Suprapubic skin (tissue), 4 donors: ENCODE results near the gene GNLY. TPM values are rescaled to one million over a fixed set of nuclear protein-coding genes. Genes with fewer than 3 reads are reported as not detected.

Experiments used
- DNase-seq, 2 donors: peaks; one replicate each; pipeline ENCODE4 v3.0.0-alpha.2; 2019; ENCODE audit warnings: low spot score in 2 of 2
- H3K27ac ChIP-seq: fragments of 200-600 bp; sonication (generic); one replicate; pipeline ENCODE4 v1.5.1; 2019
- H3K27me3 ChIP-seq: fragments of 200-600 bp; sonication (generic); one replicate; pipeline ENCODE4 v1.5.1; 2019
- H3K36me3 ChIP-seq: fragments of 200-600 bp; sonication (generic); one replicate; pipeline ENCODE4 v1.5.1; 2019
- H3K4me1 ChIP-seq: fragments of 200-600 bp; sonication (generic); one replicate; pipeline ENCODE4 v1.5.1; 2019
- H3K4me3 ChIP-seq: fragments of 200-600 bp; sonication (generic); one replicate; pipeline ENCODE4 v1.5.1; 2019; ENCODE audit warnings: mild to moderate bottlenecking
- H3K9me3 ChIP-seq: fragments of 200-600 bp; sonication (generic); one replicate; pipeline ENCODE4 v1.5.1; 2019
- EP300 ChIP-seq: sonication (generic); formaldehyde crosslinking; IDR thresholded peaks from one replicate; pipeline ENCODE4 v1.6.1; 2017; ENCODE audit warnings: antibody characterized with exemption
- POLR2A ChIP-seq, 2 donors: fragments of 450-650 bp; IDR thresholded peaks; one replicate each; pipeline ENCODE4 v1.6.1; 2017; ENCODE audit warnings: antibody characterized with exemption in 2 of 2, mild to moderate bottlenecking in 2 of 2, moderate library complexity in 2 of 2
- POLR2AphosphoS5 ChIP-seq, 3 donors: sonication (generic); formaldehyde crosslinking; IDR thresholded peaks; one replicate each; pipeline ENCODE4 v1.6.1; 2017; ENCODE audit warnings: antibody characterized with exemption in 3 of 3
- WGBS: methylation state at CpG from one replicate; pipeline ENCODE4 v1.1.5; 2018; 5-methylcytosine and 5-hydroxymethylcytosine counted together
- total RNA-seq, 4 donors: library from RNA; depleted of rRNA; stranded (reverse); fragments of >200 nt; gene quantifications; one replicate each; pipeline ENCODE4 v1.1.0, GENCODE V29; 2016
- TF ChIP-seq, protein P1 (sequence below), 2 donors: fragments of 200-600 bp in 1 of 2; fragments of 450-650 bp in 1 of 2; sonication (generic) in 1 of 2; IDR thresholded peaks; one replicate each; pipeline ENCODE4 v1.5.1; 2016 to 2019; ENCODE audit warnings: antibody characterized with exemption in 2 of 2, mild to moderate bottlenecking in 1 of 2, moderate library complexity in 1 of 2

GNLY gene
- total RNA-seq, 4 donors from 2014 or later, result 1.6 to 4.8 (median 1.9) TPM; not detected in 1

DNA sequence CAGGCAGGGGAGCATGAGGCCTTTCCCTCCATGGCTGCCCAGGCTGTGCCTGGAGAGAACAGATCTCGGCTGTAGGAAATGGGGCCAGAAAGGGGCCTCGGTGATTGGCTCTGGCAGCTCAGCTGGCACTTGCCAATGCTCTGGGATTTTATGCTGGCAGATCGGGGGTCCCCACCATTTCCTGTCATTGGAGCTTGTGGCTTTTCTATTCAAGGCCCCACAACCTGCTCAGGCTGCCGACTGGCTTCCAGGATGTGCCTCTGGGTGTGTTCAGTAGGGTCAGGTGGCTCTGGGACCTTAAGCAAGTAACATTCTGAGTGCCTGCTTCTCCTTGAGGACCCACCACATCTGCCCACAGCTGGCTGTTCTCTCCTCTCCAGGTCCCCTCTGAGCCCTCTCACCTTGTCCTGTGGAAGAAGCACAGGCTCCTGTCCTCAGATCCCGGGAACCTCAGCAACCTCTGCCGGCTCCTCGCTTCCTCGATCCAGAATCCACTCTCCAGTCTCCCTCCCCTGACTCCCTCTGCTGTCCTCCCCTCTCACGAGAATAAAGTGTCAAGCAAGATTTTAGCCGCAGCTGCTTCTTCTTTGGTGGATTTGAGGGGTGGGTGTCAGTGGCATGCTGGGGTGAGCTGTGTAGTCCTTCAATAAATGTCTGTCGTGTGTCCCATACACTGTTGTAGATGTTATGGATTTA lies 4.2 kb downstream of the GNLY start:
- no peak for DNase-seq
- Histone ChIP-seq H3K4me1 (peaks cover 5% of the 10 kb centered on the region), H3K36me3 (no peaks in the 10 kb centered on the region), H3K27ac (no peak overlapping the region), H3K27me3 (no peaks in the 10 kb centered on the region), H3K4me3 (no peak overlapping the region), H3K9me3 (no peaks in the 10 kb centered on the region)
- TF ChIP-seq EP300 (no peak), POLR2A (IDR thresholded peaks at IDR 0.05) (no peak), POLR2AphosphoS5 (IDR thresholded peaks at IDR 0.05) (no peak)
- TF ChIP-seq, protein P1, sequence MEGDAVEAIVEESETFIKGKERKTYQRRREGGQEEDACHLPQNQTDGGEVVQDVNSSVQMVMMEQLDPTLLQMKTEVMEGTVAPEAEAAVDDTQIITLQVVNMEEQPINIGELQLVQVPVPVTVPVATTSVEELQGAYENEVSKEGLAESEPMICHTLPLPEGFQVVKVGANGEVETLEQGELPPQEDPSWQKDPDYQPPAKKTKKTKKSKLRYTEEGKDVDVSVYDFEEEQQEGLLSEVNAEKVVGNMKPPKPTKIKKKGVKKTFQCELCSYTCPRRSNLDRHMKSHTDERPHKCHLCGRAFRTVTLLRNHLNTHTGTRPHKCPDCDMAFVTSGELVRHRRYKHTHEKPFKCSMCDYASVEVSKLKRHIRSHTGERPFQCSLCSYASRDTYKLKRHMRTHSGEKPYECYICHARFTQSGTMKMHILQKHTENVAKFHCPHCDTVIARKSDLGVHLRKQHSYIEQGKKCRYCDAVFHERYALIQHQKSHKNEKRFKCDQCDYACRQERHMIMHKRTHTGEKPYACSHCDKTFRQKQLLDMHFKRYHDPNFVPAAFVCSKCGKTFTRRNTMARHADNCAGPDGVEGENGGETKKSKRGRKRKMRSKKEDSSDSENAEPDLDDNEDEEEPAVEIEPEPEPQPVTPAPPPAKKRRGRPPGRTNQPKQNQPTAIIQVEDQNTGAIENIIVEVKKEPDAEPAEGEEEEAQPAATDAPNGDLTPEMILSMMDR (IDR thresholded peaks at IDR 0.05), result no peak
- WGBS, result 81% methylated on average over 9 of the region's 11 CpGs

DNA sequence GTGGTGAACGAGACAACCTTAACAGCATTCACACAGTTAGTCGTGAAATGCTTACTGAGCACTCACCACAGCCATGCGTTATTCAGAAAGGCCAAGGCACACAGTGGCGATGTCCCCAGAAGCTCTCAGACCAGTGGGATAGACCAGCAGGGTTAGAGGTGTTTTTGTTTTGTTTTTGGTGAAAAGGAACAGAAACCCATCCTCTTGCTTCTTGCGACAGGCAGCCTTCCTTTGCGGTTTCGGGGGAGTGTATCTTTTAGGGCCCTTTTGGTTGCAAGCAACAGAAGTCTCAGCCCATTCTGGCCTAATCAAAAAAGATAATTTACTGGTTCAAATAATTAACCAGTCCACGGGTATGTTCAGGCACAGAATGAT lies 4.7 kb downstream of the GNLY start:
- Histone ChIP-seq H3K9me3 (no peaks in the 10 kb centered on the region), H3K36me3 (no peaks in the 10 kb centered on the region), H3K4me1 (peaks cover 5% of the 10 kb centered on the region), H3K4me3 (no peak overlapping the region), H3K27ac (no peak overlapping the region), H3K27me3 (no peaks in the 10 kb centered on the region)
- TF ChIP-seq, protein P1 (IDR thresholded peaks at IDR 0.05), result no peak
- no peak for TF ChIP-seq POLR2A (IDR thresholded peaks at IDR 0.05)
- TF ChIP-seq POLR2AphosphoS5 (IDR thresholded peaks at IDR 0.05), result no peak
- TF ChIP-seq EP300, result no peak
- 65% methylated on average over 8 of the region's 8 CpGs for WGBS
- DNase-seq, result no peak

GRCh38 chr2:85699325-85699724 lies 5.2 kb downstream of the GNLY start:
- WGBS, result 94% methylated on average over 1 of the region's 1 CpG
- H3K27me3 ChIP-seq, result no peaks in the 10 kb centered on the region
- H3K4me1 ChIP-seq, result peaks cover 5% of the 10 kb centered on the region
- no peak for DNase-seq
- TF ChIP-seq POLR2A (IDR thresholded peaks at IDR 0.05), result no peak
- no peak for TF ChIP-seq EP300
- no peak for TF ChIP-seq POLR2AphosphoS5 (IDR thresholded peaks at IDR 0.05)
- TF ChIP-seq, protein P1 (IDR thresholded peaks at IDR 0.05), result no peak
- no peaks in the 10 kb centered on the region for H3K36me3 ChIP-seq
- no peaks in the 10 kb centered on the region for H3K9me3 ChIP-seq
- no peak overlapping the region for H3K4me3 ChIP-seq
- no peak overlapping the region for H3K27ac ChIP-seq

GRCh38 chr2:85702172-85702571 lies 8.0 kb downstream of the GNLY start:
- TF ChIP-seq POLR2A (IDR thresholded peaks at IDR 0.05), result no peak
- no peak for TF ChIP-seq EP300
- TF ChIP-seq, protein P1 (IDR thresholded peaks at IDR 0.05), result no peak
- no peak for TF ChIP-seq POLR2AphosphoS5 (IDR thresholded peaks at IDR 0.05)
- Histone ChIP-seq H3K27ac (no peak overlapping the region), H3K9me3 (no peaks in the 10 kb centered on the region), H3K36me3 (no peaks in the 10 kb centered on the region), H3K4me1 (peaks cover 30% of the 10 kb centered on the region), H3K27me3 (no peaks in the 10 kb centered on the region), H3K4me3 (no peak overlapping the region)
- DNase-seq, result no peak

GRCh38 chr2:85702800-85703199 lies 8.6 kb downstream of the GNLY start:
- no peak overlapping the region for H3K4me3 ChIP-seq
- no peak overlapping the region for H3K27ac ChIP-seq
- no peak for DNase-seq
- WGBS, result 74% methylated on average over 4 of the region's 4 CpGs
- no peaks in the 10 kb centered on the region for H3K36me3 ChIP-seq
- no peaks in the 10 kb centered on the region for H3K27me3 ChIP-seq
- H3K9me3 ChIP-seq, result no peaks in the 10 kb centered on the region
- H3K4me1 ChIP-seq, result peaks cover 36% of the 10 kb centered on the region
- TF ChIP-seq POLR2AphosphoS5 (IDR thresholded peaks at IDR 0.05), result no peak
- no peak for TF ChIP-seq EP300
- TF ChIP-seq, protein P1 (IDR thresholded peaks at IDR 0.05), result no peak
- no peak for TF ChIP-seq POLR2A (IDR thresholded peaks at IDR 0.05)
